ENCODE data around the gene ITGB4. TPM values are rescaled to one million over a fixed set of nuclear protein-coding genes. Genes with fewer than 3 reads are reported as not detected.

The ITGB4 gene
- total and polyA plus RNA-seq, 10 of the 15 experiments (the other 5 are each of a cell fraction or from before 2014, with no cell fraction given): 0.06 to 1.6 (median 0.27) TPM; not detected in 2

DNA sequence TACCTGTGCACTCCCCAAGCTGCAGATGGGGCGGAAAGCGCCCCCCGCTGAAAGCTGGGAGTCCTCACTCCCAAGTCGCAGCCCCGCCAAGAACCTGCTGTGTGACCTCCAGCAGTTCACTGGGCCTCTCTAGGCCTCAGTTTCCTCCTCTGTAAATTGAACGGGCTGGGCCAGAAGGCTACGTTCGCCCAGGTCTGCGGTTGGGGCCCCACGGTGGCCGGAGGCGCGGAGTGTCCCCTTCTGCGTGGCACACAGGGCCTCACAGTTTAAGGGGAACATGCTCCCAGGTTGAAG lies 43.1 kb downstream of the ITGB4 start (continued):
- TF ChIP-seq, protein P1, sequence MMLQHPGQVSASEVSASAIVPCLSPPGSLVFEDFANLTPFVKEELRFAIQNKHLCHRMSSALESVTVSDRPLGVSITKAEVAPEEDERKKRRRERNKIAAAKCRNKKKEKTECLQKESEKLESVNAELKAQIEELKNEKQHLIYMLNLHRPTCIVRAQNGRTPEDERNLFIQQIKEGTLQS (IDR thresholded peaks at IDR 0.05; ENCODE audit: borderline replicate concordance, extremely low read depth, low read depth, low read length): no peak
- no peak for TF ChIP-seq IRF4 (IDR thresholded peaks at IDR 0.05; ENCODE audit: low read depth, low read length)
- TF ChIP-seq, protein P2, sequence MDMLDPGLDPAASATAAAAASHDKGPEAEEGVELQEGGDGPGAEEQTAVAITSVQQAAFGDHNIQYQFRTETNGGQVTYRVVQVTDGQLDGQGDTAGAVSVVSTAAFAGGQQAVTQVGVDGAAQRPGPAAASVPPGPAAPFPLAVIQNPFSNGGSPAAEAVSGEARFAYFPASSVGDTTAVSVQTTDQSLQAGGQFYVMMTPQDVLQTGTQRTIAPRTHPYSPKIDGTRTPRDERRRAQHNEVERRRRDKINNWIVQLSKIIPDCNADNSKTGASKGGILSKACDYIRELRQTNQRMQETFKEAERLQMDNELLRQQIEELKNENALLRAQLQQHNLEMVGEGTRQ (IDR thresholded peaks at IDR 0.05; ENCODE audit: borderline replicate concordance, low read depth, low read length): no peak
- TF ChIP-seq RAD51 (IDR thresholded peaks at IDR 0.05): no peak
- TF ChIP-seq, protein P3, sequence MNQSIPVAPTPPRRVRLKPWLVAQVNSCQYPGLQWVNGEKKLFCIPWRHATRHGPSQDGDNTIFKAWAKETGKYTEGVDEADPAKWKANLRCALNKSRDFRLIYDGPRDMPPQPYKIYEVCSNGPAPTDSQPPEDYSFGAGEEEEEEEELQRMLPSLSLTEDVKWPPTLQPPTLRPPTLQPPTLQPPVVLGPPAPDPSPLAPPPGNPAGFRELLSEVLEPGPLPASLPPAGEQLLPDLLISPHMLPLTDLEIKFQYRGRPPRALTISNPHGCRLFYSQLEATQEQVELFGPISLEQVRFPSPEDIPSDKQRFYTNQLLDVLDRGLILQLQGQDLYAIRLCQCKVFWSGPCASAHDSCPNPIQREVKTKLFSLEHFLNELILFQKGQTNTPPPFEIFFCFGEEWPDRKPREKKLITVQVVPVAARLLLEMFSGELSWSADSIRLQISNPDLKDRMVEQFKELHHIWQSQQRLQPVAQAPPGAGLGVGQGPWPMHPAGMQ (IDR thresholded peaks at IDR 0.05; ENCODE audit: borderline replicate concordance): no peak
- peak; percentile 36; the same call in 1 of the 2 replicates for TF ChIP-seq RUNX3 (IDR thresholded peaks at IDR 0.05; ENCODE audit: low read length)
- no peak for TF ChIP-seq PML (IDR thresholded peaks at IDR 0.05; ENCODE audit: low read length)
- TF ChIP-seq SMAD5 (IDR thresholded peaks at IDR 0.05; ENCODE audit: low read depth): no peak
- TF ChIP-seq, protein P4, sequence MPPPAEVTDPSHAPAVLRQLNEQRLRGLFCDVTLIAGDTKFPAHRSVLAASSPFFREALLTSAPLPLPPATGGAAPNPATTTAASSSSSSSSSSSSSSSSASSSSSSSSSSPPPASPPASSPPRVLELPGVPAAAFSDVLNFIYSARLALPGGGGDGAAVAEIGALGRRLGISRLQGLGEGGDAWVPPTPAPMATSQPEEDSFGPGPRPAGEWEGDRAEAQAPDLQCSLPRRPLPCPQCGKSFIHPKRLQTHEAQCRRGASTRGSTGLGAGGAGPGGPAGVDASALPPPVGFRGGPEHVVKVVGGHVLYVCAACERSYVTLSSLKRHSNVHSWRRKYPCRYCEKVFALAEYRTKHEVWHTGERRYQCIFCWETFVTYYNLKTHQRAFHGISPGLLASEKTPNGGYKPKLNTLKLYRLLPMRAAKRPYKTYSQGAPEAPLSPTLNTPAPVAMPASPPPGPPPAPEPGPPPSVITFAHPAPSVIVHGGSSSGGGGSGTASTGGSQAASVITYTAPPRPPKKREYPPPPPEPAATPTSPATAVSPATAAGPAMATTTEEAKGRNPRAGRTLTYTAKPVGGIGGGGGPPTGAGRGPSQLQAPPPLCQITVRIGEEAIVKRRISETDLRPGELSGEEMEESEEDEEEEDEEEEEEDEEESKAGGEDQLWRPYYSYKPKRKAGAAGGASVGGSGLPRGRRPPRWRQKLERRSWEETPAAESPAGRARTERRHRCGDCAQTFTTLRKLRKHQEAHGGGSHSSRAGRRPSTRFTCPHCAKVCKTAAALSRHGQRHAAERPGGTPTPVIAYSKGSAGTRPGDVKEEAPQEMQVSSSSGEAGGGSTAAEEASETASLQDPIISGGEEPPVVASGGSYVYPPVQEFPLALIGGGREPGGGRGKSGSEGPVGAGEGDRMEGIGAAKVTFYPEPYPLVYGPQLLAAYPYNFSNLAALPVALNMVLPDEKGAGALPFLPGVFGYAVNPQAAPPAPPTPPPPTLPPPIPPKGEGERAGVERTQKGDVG (CRISPR knock-in tag; IDR thresholded peaks at IDR 0.05): no peak
- TF ChIP-seq STAT3 (IDR thresholded peaks at IDR 0.05; ENCODE audit: low read depth, low read length): no peak
- TF ChIP-seq MTA3 (IDR thresholded peaks at IDR 0.05; ENCODE audit: borderline replicate concordance, low read length): no peak
- TF ChIP-seq MXI1 (IDR thresholded peaks at IDR 0.05; ENCODE audit: low read depth, low read length): no peak
- TF ChIP-seq, protein P5, sequence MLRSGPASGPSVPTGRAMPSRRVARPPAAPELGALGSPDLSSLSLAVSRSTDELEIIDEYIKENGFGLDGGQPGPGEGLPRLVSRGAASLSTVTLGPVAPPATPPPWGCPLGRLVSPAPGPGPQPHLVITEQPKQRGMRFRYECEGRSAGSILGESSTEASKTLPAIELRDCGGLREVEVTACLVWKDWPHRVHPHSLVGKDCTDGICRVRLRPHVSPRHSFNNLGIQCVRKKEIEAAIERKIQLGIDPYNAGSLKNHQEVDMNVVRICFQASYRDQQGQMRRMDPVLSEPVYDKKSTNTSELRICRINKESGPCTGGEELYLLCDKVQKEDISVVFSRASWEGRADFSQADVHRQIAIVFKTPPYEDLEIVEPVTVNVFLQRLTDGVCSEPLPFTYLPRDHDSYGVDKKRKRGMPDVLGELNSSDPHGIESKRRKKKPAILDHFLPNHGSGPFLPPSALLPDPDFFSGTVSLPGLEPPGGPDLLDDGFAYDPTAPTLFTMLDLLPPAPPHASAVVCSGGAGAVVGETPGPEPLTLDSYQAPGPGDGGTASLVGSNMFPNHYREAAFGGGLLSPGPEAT (IDR thresholded peaks at IDR 0.05; ENCODE audit: low read depth): 0 out of 2 replicates have a peak, but pooled peaks have one; percentile 26
